MM.1S (cell line): ENCODE data around the gene AGAP1.

Experiments used
- DNase-seq: peaks from one replicate; pipeline ENCODE4 v3.0.0-alpha.2; 2015
- H2AFZ ChIP-seq: fragments of 300-600 bp; sonication (generic); 2 replicates; pipeline ENCODE4 v1.6.0; 2016; ENCODE audit warnings: antibody characterized with exemption, low read length
- H3F3A ChIP-seq: fragments of 300-600 bp; sonication (generic); 2 replicates; pipeline ENCODE4 v1.6.1; 2016; ENCODE audit warnings: mild to moderate bottlenecking, antibody characterized with exemption, low read length, moderate library complexity, mixed read lengths; ENCODE audit not compliant: insufficient read depth
- H3K27ac ChIP-seq: fragments of 300-600 bp; sonication (generic); 2 replicates; pipeline ENCODE4 v1.5.1; 2016; ENCODE audit warnings: mild to moderate bottlenecking, low read length
- H3K27me3 ChIP-seq: fragments of 300-600 bp; sonication (generic); replicated peaks from 2 replicates; pipeline ENCODE4 v1.6.0; 2016; ENCODE audit warnings: low read length; ENCODE audit not compliant: insufficient read depth
- H3K36me3 ChIP-seq: fragments of 300-600 bp; sonication (generic); replicated peaks from 2 replicates; pipeline ENCODE4 v1.6.1; 2016; ENCODE audit warnings: mild to moderate bottlenecking, low read length, mixed read lengths; ENCODE audit not compliant: insufficient read depth
- H3K4me1 ChIP-seq: fragments of 300-600 bp; sonication (generic); 2 replicates; pipeline ENCODE4 v1.6.1; 2016; ENCODE audit warnings: low read length, mixed read lengths
- H3K4me2 ChIP-seq: fragments of 300-600 bp; sonication (generic); 2 replicates; pipeline ENCODE4 v1.6.0; 2016; ENCODE audit warnings: low read depth, low read length
- H3K4me3 ChIP-seq: fragments of 300-600 bp; sonication (generic); 2 replicates; pipeline ENCODE4 v1.5.1; 2016; ENCODE audit warnings: low read length, mixed read lengths
- H3K79me2 ChIP-seq: fragments of 300-600 bp; sonication (generic); 2 replicates; pipeline ENCODE4 v1.6.1; 2016; ENCODE audit warnings: mixed run types, low read length, mixed read lengths
- H3K9ac ChIP-seq: fragments of 300-600 bp; sonication (generic); 2 replicates; pipeline ENCODE4 v1.6.1; 2016; ENCODE audit warnings: low read length, mixed read lengths
- H3K9me2 ChIP-seq: fragments of 300-600 bp; sonication (generic); replicated peaks from 2 replicates; pipeline ENCODE4 v1.6.1; 2016; ENCODE audit warnings: mild to moderate bottlenecking, low read length, mixed read lengths; ENCODE audit not compliant: insufficient read depth
- H3K9me3 ChIP-seq: fragments of 300-600 bp; sonication (generic); replicated peaks from 2 replicates; pipeline ENCODE4 v1.6.1; 2016; ENCODE audit warnings: mild to moderate bottlenecking, low read length, mixed read lengths; ENCODE audit not compliant: insufficient read depth
- H4K20me1 ChIP-seq: fragments of 300-600 bp; sonication (generic); 2 replicates; pipeline ENCODE4 v1.6.1; 2016; ENCODE audit warnings: mild to moderate bottlenecking, low read length, moderate library complexity, mixed read lengths; ENCODE audit not compliant: insufficient read depth
- EZH2 ChIP-seq: fragments of 300-600 bp; sonication (generic); optimal IDR thresholded peaks from 2 replicates; pipeline ENCODE3; 2017; ENCODE audit warnings: low read depth, mild to moderate bottlenecking, antibody characterized with exemption, low read length, mixed read lengths
- EZH2phosphoT487 ChIP-seq: fragments of 300-600 bp; sonication (generic); IDR thresholded peaks from 2 replicates; pipeline ENCODE4 v1.6.1; 2018; ENCODE audit warnings: antibody characterized with exemption, low read length
- TF ChIP-seq, protein P1 (sequence below): fragments of 300-600 bp; sonication (generic); IDR thresholded peaks from 2 replicates; pipeline ENCODE4 v1.5.1; 2016; ENCODE audit warnings: antibody characterized with exemption, low read length, mixed read lengths

AGAP1 gene

GRCh38 chr2:236082061-236082460 lies 588.2 kb downstream of the AGAP1 start:
- no peaks in the 10 kb centered on the region for H4K20me1 ChIP-seq
- no peak overlapping the region for H3K9ac ChIP-seq
- TF ChIP-seq, protein P1, sequence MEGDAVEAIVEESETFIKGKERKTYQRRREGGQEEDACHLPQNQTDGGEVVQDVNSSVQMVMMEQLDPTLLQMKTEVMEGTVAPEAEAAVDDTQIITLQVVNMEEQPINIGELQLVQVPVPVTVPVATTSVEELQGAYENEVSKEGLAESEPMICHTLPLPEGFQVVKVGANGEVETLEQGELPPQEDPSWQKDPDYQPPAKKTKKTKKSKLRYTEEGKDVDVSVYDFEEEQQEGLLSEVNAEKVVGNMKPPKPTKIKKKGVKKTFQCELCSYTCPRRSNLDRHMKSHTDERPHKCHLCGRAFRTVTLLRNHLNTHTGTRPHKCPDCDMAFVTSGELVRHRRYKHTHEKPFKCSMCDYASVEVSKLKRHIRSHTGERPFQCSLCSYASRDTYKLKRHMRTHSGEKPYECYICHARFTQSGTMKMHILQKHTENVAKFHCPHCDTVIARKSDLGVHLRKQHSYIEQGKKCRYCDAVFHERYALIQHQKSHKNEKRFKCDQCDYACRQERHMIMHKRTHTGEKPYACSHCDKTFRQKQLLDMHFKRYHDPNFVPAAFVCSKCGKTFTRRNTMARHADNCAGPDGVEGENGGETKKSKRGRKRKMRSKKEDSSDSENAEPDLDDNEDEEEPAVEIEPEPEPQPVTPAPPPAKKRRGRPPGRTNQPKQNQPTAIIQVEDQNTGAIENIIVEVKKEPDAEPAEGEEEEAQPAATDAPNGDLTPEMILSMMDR, result no peak
- TF ChIP-seq EZH2phosphoT487 (no peak), EZH2 (no peak)
- no peaks in the 10 kb centered on the region for H3K9me3 ChIP-seq
- DNase-seq, result no peak
- H3K79me2 ChIP-seq, result no peaks in the 10 kb centered on the region
- no peaks in the 10 kb centered on the region for H3K4me1 ChIP-seq
- H3K27me3 ChIP-seq, result no peaks in the 10 kb centered on the region
- no peak overlapping the region for H3K27ac ChIP-seq
- no peaks in the 10 kb centered on the region for H3F3A ChIP-seq
- H2AFZ ChIP-seq, result no peak overlapping the region
- no peak overlapping the region for H3K4me2 ChIP-seq
- no peak overlapping the region for H3K4me3 ChIP-seq
- no peaks in the 10 kb centered on the region for H3K36me3 ChIP-seq
- no peaks in the 10 kb centered on the region for H3K9me2 ChIP-seq

DNA sequence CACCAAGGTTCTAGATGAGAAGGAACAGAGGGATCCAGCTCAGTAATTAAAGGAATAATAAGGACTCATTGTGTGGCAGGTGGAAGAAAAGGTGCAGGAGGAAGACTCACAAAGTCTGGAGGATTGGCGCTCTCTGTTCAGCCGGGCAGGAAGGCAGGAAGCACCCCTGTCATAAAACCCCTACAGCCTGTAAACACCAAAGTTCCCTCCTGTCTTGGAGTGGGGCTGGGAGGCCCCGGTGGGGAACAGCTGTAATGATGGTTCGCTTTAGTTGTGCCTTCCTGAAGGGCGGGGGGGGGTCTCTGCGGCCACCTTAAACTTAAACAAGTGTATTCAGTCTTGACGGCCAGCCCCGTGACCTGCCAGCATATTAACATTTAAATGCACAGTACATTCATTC lies 590.1 kb downstream of the AGAP1 start:
- Histone ChIP-seq H3K9me2 (no peaks in the 10 kb centered on the region), H2AFZ (no peak overlapping the region), H4K20me1 (no peaks in the 10 kb centered on the region), H3K4me1 (no peaks in the 10 kb centered on the region), H3K36me3 (no peaks in the 10 kb centered on the region), H3K4me3 (no peak overlapping the region), H3K79me2 (no peaks in the 10 kb centered on the region), H3F3A (no peaks in the 10 kb centered on the region), H3K27ac (no peak overlapping the region), H3K9ac (no peak overlapping the region), H3K4me2 (no peak overlapping the region), H3K9me3 (no peaks in the 10 kb centered on the region), H3K27me3 (no peaks in the 10 kb centered on the region)
- no peak for DNase-seq
- TF ChIP-seq EZH2phosphoT487 (no peak), EZH2 (no peak)
- TF ChIP-seq, protein P1, result no peak

- Histone ChIP-seq H4K20me1 (no peaks in the 10 kb centered on the region), H3K79me2 (no peaks in the 10 kb centered on the region), H3K27me3 (no peaks in the 10 kb centered on the region), H3K9ac (no peak overlapping the region), H3K27ac (no peak overlapping the region), H3K9me2 (no peaks in the 10 kb centered on the region), H2AFZ (no peak overlapping the region), H3K36me3 (no peaks in the 10 kb centered on the region), H3K9me3 (no peaks in the 10 kb centered on the region), H3K4me3 (no peak overlapping the region), H3K4me1 (no peaks in the 10 kb centered on the region), H3K4me2 (no peak overlapping the region), H3F3A (no peaks in the 10 kb centered on the region)
- TF ChIP-seq, protein P1, result no peak
- no peak for TF ChIP-seq EZH2
- TF ChIP-seq EZH2phosphoT487, result no peak
- no peak for DNase-seq
Measured at GRCh38 chr2:236085211-236085610, 591.4 kb downstream of the AGAP1 start.
